ENCODE measurements around the gene PLPPR5. TPM values are rescaled to one million over a fixed set of nuclear protein-coding genes. Genes with fewer than 3 reads are reported as not detected.

PLPPR5 gene
- total RNA-seq, 2 donors from 2014 or later = not detected

DNA sequence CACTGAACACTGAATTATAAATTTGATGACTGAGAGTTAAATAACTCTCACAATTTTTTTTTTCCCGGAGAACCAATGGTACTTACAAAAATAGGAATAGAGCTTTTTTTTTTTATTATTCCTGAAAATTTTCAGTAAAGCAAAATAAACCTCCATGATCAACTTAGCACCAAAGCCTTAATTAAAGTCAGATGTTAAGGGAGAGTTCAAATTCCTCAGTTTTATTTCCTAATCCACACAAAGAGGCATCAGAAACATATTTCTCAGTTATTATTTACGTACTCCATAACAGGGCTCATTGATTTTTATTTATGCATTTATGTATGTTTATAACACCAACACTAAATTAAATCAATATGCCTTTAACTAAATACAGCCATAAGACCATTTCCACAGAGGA, 55.5 kb downstream of the PLPPR5 start:
- no peak overlapping the region for H3K4me3 ChIP-seq
- H3K9me3 ChIP-seq = no peaks in the 10 kb centered on the region
- H3K36me3 ChIP-seq = no peaks in the 10 kb centered on the region
- H3K4me1 ChIP-seq = no peaks in the 10 kb centered on the region
- TF ChIP-seq, protein P1, sequence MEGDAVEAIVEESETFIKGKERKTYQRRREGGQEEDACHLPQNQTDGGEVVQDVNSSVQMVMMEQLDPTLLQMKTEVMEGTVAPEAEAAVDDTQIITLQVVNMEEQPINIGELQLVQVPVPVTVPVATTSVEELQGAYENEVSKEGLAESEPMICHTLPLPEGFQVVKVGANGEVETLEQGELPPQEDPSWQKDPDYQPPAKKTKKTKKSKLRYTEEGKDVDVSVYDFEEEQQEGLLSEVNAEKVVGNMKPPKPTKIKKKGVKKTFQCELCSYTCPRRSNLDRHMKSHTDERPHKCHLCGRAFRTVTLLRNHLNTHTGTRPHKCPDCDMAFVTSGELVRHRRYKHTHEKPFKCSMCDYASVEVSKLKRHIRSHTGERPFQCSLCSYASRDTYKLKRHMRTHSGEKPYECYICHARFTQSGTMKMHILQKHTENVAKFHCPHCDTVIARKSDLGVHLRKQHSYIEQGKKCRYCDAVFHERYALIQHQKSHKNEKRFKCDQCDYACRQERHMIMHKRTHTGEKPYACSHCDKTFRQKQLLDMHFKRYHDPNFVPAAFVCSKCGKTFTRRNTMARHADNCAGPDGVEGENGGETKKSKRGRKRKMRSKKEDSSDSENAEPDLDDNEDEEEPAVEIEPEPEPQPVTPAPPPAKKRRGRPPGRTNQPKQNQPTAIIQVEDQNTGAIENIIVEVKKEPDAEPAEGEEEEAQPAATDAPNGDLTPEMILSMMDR (IDR thresholded peaks at IDR 0.05) = no peak
- no peak for DNase-seq (ENCODE audit: low spot score)
- no peak overlapping the region for H3K27ac ChIP-seq
- no peaks in the 10 kb centered on the region for H3K27me3 ChIP-seq

DNA sequence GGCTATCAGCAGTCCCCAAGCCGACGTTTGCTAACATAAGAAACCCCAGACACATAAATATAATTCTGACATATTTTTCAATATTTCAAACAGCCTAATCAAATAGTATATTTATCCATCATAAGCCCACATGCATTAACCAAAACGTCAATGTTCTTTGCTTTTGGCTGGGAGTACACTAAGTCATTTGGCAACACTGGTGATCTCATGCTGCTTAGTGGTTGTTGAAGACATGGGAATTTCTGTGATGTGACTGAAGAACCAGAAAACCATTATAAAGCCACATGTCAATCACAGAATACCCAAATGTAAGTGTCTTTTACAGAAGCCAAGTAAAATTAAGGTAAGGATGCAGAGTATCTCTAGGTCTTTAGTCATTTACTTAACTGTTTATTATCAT, 57.6 kb downstream of the PLPPR5 start:
- Histone ChIP-seq H3K27me3 (no peaks in the 10 kb centered on the region), H3K27ac (no peak overlapping the region), H3K36me3 (no peaks in the 10 kb centered on the region), H3K9me3 (no peaks in the 10 kb centered on the region), H3K4me1 (no peaks in the 10 kb centered on the region), H3K4me3 (no peak overlapping the region)
- TF ChIP-seq, protein P1 (IDR thresholded peaks at IDR 0.05) = no peak
- DNase-seq (ENCODE audit: low spot score) = no peak

- DNase-seq (ENCODE audit: low spot score) = no peak
- Histone ChIP-seq H3K9me3 (no peaks in the 10 kb centered on the region), H3K27ac (no peak overlapping the region), H3K36me3 (no peaks in the 10 kb centered on the region), H3K4me3 (no peak overlapping the region), H3K4me1 (no peaks in the 10 kb centered on the region), H3K27me3 (no peaks in the 10 kb centered on the region)
- TF ChIP-seq, protein P1 (IDR thresholded peaks at IDR 0.05) = no peak
Observed at GRCh38 chr1:98940722-98941079, 64.0 kb downstream of the PLPPR5 start.

DNA sequence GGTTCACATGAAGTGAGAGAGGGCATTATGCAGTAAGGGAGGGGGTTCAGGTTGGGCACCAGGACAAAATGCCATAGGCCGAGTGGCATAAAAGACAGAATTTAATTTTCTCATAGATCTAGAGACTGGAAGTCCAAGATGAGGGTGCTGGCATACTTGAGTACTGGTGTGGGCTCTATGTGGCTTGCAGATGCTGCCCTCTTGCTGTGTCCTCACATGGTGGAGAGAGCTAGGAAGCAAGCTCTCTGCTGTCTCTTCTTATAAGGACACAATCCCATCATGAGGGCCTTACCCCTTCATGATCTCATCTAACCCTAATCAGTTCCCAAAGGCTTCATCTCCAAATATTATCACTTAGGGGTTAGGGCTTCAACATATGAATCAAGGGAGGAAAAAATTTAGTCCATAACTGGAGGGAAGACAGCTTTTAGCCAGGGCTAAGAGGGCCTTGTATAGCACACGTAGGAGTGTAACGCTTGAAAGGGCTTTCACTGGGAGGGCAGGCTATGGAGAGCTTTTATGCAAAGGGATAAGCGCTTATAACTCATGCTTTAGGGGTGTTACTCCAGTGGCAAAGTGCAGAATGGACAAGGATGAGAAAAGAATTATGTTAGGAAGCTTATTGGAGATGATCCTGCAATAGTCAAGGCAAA, 64.5 kb downstream of the PLPPR5 start:
- H3K27ac ChIP-seq = no peak overlapping the region
- no peaks in the 10 kb centered on the region for H3K9me3 ChIP-seq
- TF ChIP-seq, protein P1 (IDR thresholded peaks at IDR 0.05) = no peak
- no peaks in the 10 kb centered on the region for H3K4me1 ChIP-seq
- no peaks in the 10 kb centered on the region for H3K36me3 ChIP-seq
- H3K27me3 ChIP-seq = no peaks in the 10 kb centered on the region
- DNase-seq (ENCODE audit: low spot score) = no peak
- no peak overlapping the region for H3K4me3 ChIP-seq

GRCh38 chr1:98939471-98939870, 65.2 kb downstream of the PLPPR5 start:
- no peak overlapping the region for H3K27ac ChIP-seq

More at GRCh38 chr1:98939471-98939870, 65.2 kb downstream of the PLPPR5 start:
- TF ChIP-seq, protein P1 (IDR thresholded peaks at IDR 0.05) = no peak
- H3K4me1 ChIP-seq = no peaks in the 10 kb centered on the region
- no peak overlapping the region for H3K4me3 ChIP-seq
- no peaks in the 10 kb centered on the region for H3K27me3 ChIP-seq
- no peaks in the 10 kb centered on the region for H3K36me3 ChIP-seq
- no peak for DNase-seq (ENCODE audit: low spot score)
- no peaks in the 10 kb centered on the region for H3K9me3 ChIP-seq
